ENCODE measurements around the gene GPSM1.

DNA sequence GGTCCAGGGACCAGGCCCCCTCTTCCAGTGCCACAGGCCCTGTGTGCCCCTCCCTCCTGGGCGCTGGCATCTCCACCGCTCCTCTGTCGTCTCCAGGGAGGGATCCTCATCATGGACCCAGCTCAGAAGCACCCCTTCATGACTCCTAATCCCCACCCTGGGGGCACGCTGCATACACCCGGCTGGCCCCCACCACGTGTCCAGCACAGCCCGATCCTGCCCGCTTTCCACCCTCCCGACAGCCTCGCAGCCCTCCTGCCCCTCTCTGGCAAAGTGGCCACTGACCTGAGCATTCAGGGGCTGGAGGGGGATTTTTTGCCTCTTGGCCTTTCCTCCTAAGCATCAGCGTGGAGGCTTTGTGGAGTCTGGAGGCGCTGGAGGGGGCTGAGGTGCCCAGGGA lies 24.8 kb upstream of the GPSM1 start:
- no peak for TF ChIP-seq EZH2 (IDR thresholded peaks at IDR 0.05; ENCODE audit: borderline replicate concordance, low read length)
- TF ChIP-seq, protein P1, sequence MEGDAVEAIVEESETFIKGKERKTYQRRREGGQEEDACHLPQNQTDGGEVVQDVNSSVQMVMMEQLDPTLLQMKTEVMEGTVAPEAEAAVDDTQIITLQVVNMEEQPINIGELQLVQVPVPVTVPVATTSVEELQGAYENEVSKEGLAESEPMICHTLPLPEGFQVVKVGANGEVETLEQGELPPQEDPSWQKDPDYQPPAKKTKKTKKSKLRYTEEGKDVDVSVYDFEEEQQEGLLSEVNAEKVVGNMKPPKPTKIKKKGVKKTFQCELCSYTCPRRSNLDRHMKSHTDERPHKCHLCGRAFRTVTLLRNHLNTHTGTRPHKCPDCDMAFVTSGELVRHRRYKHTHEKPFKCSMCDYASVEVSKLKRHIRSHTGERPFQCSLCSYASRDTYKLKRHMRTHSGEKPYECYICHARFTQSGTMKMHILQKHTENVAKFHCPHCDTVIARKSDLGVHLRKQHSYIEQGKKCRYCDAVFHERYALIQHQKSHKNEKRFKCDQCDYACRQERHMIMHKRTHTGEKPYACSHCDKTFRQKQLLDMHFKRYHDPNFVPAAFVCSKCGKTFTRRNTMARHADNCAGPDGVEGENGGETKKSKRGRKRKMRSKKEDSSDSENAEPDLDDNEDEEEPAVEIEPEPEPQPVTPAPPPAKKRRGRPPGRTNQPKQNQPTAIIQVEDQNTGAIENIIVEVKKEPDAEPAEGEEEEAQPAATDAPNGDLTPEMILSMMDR (conservative IDR thresholded peaks at IDR 0.05 in 1 of 2, IDR thresholded peaks at IDR 0.05 in 1 of 2; ENCODE audit: extremely low read depth in 1 of 2, insufficient read depth in 1 of 2, low read depth in 1 of 2, low read length in 2 of 2), result no peak

All from mammary epithelial cell (primary cell).